ENCODE data around the gene RSPO4.
"Not testable (repeated sequence)": the region's sequence is repeated elsewhere in the genome, so short reads cannot be mapped to it uniquely, and the experiment has no call there.

RSPO4 gene

GRCh38 chr20:986733-987355 is 15.3 kb downstream of the RSPO4 start:
- Mint-ChIP-seq H3K27ac (peak overlapping the region; percentile 5), H3K36me3 (ENCODE audit: low read depth) (no peaks in the 10 kb centered on the region)
- DNase-seq: no peak

GRCh38 chr20:984994-985393 is 17.1 kb downstream of the RSPO4 start:
- H3K27me3 Mint-ChIP-seq (ENCODE audit: low read depth, poor library complexity); H3K4me1 Mint-ChIP-seq; H3K4me3 Mint-ChIP-seq; H3K9me3 Mint-ChIP-seq; H3K36me3 Mint-ChIP-seq (ENCODE audit: low read depth); DNase-seq; H3K27ac Mint-ChIP-seq: not testable (repeated sequence)

More at GRCh38 chr20:986733-987355, 15.3 kb downstream of the RSPO4 start:
- Mint-ChIP-seq H3K4me3 (no peak overlapping the region), H3K9me3 (no peaks in the 10 kb centered on the region), H3K4me1 (peaks cover 8% of the 10 kb centered on the region), H3K27me3 (ENCODE audit: low read depth, poor library complexity) (peaks cover 4% of the 10 kb centered on the region)
- no peak for TF ChIP-seq CTCF (IDR thresholded peaks at IDR 0.05)

GRCh38 chr20:982754-983153 is 19.4 kb downstream of the RSPO4 start:
- Mint-ChIP-seq H3K27me3 (ENCODE audit: low read depth, poor library complexity) (peaks cover 7% of the 10 kb centered on the region), H3K4me3 (no peak overlapping the region), H3K9me3 (no peaks in the 10 kb centered on the region), H3K27ac (no peak overlapping the region), H3K36me3 (ENCODE audit: low read depth) (no peaks in the 10 kb centered on the region), H3K4me1 (peaks cover 8% of the 10 kb centered on the region)
- TF ChIP-seq CTCF (IDR thresholded peaks at IDR 0.05): no peak
- no peak for DNase-seq

GRCh38 chr20:977021-977420 is 25.1 kb downstream of the RSPO4 start:
- no peaks in the 10 kb centered on the region for H3K4me1 Mint-ChIP-seq
- H3K27me3 Mint-ChIP-seq (ENCODE audit: low read depth, poor library complexity): peaks cover 11% of the 10 kb centered on the region
- H3K9me3 Mint-ChIP-seq: no peaks in the 10 kb centered on the region

GRCh38 chr20:976033-976432 is 26.1 kb downstream of the RSPO4 start:
- DNase-seq: no peak
- Mint-ChIP-seq H3K4me1 (no peaks in the 10 kb centered on the region), H3K27me3 (ENCODE audit: low read depth, poor library complexity) (peaks cover 10% of the 10 kb centered on the region), H3K9me3 (no peaks in the 10 kb centered on the region), H3K4me3 (no peak overlapping the region), H3K27ac (no peak overlapping the region), H3K36me3 (ENCODE audit: low read depth) (no peaks in the 10 kb centered on the region)
- no peak for TF ChIP-seq CTCF (IDR thresholded peaks at IDR 0.05)

More at GRCh38 chr20:977021-977420, 25.1 kb downstream of the RSPO4 start:
- Mint-ChIP-seq H3K4me3 (no peak overlapping the region), H3K36me3 (ENCODE audit: low read depth) (no peaks in the 10 kb centered on the region), H3K27ac (no peak overlapping the region)
- no peak for TF ChIP-seq CTCF (IDR thresholded peaks at IDR 0.05)
- no peak for DNase-seq

GRCh38 chr20:973785-974194 is 28.3 kb downstream of the RSPO4 start:
- H3K27ac Mint-ChIP-seq: no peak overlapping the region
- no peaks in the 10 kb centered on the region for H3K36me3 Mint-ChIP-seq (ENCODE audit: low read depth)
- no peak for DNase-seq
- peaks cover 21% of the 10 kb centered on the region for H3K27me3 Mint-ChIP-seq (ENCODE audit: low read depth, poor library complexity)
- H3K4me1 Mint-ChIP-seq: no peaks in the 10 kb centered on the region
- no peaks in the 10 kb centered on the region for H3K9me3 Mint-ChIP-seq
- peak; percentile 47 for TF ChIP-seq CTCF (IDR thresholded peaks at IDR 0.05)
- no peak overlapping the region for H3K4me3 Mint-ChIP-seq

Measured in nephron progenitor cell (in vitro differentiated cells).